ENCODE data around the gene CDH12.

The CDH12 gene

DNA sequence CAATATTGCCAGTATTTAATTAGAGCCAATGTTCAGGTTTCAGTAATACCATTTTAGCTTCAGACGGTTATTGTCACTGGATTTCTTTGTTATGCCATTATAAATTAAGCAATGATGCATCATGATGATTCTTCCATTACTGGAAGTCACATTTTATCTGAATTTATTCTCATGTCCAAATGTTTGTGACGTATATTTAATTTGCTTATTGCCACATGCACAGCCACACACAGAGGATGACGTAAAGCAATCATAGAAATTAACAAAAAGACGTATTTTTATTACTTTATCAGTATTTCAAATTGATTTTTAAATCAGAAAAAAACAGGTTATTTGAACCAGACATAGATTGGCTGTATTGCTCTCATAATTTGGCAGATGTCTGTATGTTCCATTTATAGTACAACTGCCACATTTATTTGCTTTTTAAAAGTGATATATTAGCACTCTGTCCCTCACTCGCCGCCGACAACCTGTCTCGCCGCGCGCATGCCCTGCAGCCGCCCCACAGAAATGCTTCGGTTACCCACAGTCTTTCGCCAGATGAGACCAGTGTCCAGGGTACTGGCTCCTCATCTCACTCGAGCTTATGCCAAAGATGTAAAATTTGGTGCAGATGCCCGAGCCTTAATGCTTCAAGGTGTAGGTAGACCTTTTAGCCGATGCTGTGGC is 970.9 kb downstream of the CDH12 start:
- Histone ChIP-seq H4K12ac (ENCODE audit: low read depth, low read length) (no peak overlapping the region), H4K8ac (ENCODE audit: low read depth, low read length) (no peak overlapping the region), H3K9ac (ENCODE audit: low read length) (no peak overlapping the region), H2AK5ac (ENCODE audit: low read length) (no peak overlapping the region), H2BK120ac (ENCODE audit: insufficient read depth, low read length, poor library complexity) (no peak overlapping the region), H3K9me3 (ENCODE audit: insufficient read depth, low read depth, low read length) (no peaks in the 10 kb centered on the region), H4K91ac (ENCODE audit: low read depth, low read length) (no peak overlapping the region), H2BK12ac (ENCODE audit: low read length) (no peak overlapping the region), H3K27ac (ENCODE audit: low read depth, low read length) (no peak overlapping the region), H3K27me3 (ENCODE audit: insufficient read depth, low read length) (no peaks in the 10 kb centered on the region), H3K23ac (ENCODE audit: low read length) (no peak overlapping the region), H3K18ac (ENCODE audit: low read length) (no peak overlapping the region), H3K4me1 (ENCODE audit: control insufficient read depth in 1 of 2, insufficient read depth in 2 of 2, low read length in 2 of 2) (no peaks in the 10 kb centered on the region), H3K4ac (ENCODE audit: low read depth, low read length) (no peak overlapping the region), H3K79me2 (ENCODE audit: control insufficient read depth, insufficient read depth, low read length, poor library complexity) (no peaks in the 10 kb centered on the region), H3K4me2 (ENCODE audit: low read length) (no peak overlapping the region), H3K14ac (ENCODE audit: low read length) (no peak overlapping the region), H3K79me1 (ENCODE audit: low read length) (no peaks in the 10 kb centered on the region), H2BK5ac (ENCODE audit: low read depth, low read length, poor library complexity) (no peak overlapping the region), H3K4me3 (ENCODE audit: low read depth, low read length) (no peak overlapping the region), H2AFZ (ENCODE audit: insufficient read depth, low read length, poor library complexity) (no peak overlapping the region), H3K36me3 (ENCODE audit: control insufficient read depth in 1 of 2, insufficient read depth in 2 of 2, low read length in 2 of 2) (no peaks in the 10 kb centered on the region)
- DNase-seq = no peak
- no CpG with 5 or more reads among the region's 17 CpGs for WGBS (ENCODE audit: extremely low coverage, insufficient coverage, insufficient read length)

DNA sequence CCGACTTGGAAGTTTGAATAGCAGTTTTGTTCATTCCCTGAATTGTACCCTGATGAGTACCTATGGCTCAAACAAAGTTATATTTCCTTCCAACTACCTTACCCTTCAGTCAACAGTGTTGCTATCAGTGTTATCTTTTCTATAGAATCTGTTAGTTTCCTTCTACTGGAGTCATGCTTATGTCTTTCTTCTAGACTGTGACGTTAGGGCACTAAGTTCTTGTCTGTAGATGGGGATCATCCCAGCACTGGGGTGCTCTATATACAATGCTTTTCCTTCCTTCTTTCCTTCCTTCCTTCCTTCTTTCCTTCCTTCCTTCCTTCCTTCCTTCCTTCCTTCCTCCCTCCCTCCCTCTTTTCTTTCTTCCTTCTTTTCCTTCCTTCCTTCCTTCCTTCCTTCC is 973.0 kb downstream of the CDH12 start:
- no peak overlapping the region for H2AK5ac ChIP-seq (ENCODE audit: low read length)
- H3K27ac ChIP-seq (ENCODE audit: low read depth, low read length) = no peak overlapping the region
- no peak overlapping the region for H2AFZ ChIP-seq (ENCODE audit: insufficient read depth, low read length, poor library complexity)
- H3K4me1 ChIP-seq (ENCODE audit: control insufficient read depth in 1 of 2, insufficient read depth in 2 of 2, low read length in 2 of 2) = no peaks in the 10 kb centered on the region
- H3K4ac ChIP-seq (ENCODE audit: low read depth, low read length) = no peak overlapping the region
- H3K79me1 ChIP-seq (ENCODE audit: low read length) = no peaks in the 10 kb centered on the region
- no peak overlapping the region for H4K12ac ChIP-seq (ENCODE audit: low read depth, low read length)
- no peaks in the 10 kb centered on the region for H3K27me3 ChIP-seq (ENCODE audit: insufficient read depth, low read length)
- H3K18ac ChIP-seq (ENCODE audit: low read length) = no peak overlapping the region
- H3K14ac ChIP-seq (ENCODE audit: low read length) = no peak overlapping the region
- H3K4me2 ChIP-seq (ENCODE audit: low read length) = no peak overlapping the region
- no peak overlapping the region for H4K8ac ChIP-seq (ENCODE audit: low read depth, low read length)
- no peak for DNase-seq
- H3K9ac ChIP-seq (ENCODE audit: low read length) = no peak overlapping the region
- H3K23ac ChIP-seq (ENCODE audit: low read length) = no peak overlapping the region
- no peak overlapping the region for H2BK120ac ChIP-seq (ENCODE audit: insufficient read depth, low read length, poor library complexity)
- H2BK5ac ChIP-seq (ENCODE audit: low read depth, low read length, poor library complexity) = no peak overlapping the region
- H3K4me3 ChIP-seq (ENCODE audit: low read depth, low read length) = no peak overlapping the region
- WGBS (ENCODE audit: extremely low coverage, insufficient coverage, insufficient read length) = no CpG with 5 or more reads among the region's 2 CpGs
- no peaks in the 10 kb centered on the region for H3K9me3 ChIP-seq (ENCODE audit: insufficient read depth, low read depth, low read length)
- no peak overlapping the region for H2BK12ac ChIP-seq (ENCODE audit: low read length)
- H3K36me3 ChIP-seq (ENCODE audit: control insufficient read depth in 1 of 2, insufficient read depth in 2 of 2, low read length in 2 of 2) = no peaks in the 10 kb centered on the region
- H4K91ac ChIP-seq (ENCODE audit: low read depth, low read length) = no peak overlapping the region
- H3K79me2 ChIP-seq (ENCODE audit: control insufficient read depth, insufficient read depth, low read length, poor library complexity) = no peaks in the 10 kb centered on the region

DNA sequence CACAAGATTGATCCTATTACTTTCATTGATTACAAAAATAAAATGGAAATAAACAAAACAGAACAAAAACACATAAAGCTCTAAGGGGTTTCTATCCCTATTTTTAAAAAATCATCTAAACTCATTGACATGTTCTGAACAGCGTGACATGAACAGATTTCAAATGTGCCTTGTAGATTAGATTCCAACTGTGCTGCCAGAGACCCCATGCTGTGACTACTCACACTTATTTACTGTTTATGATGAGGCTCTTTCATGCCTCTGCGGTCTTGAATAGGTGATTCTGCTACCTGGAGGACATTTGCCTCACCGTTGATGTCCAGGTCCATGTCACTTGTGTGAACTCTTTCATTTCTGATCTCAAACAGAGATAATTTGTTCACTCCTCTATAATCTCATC is 990.2 kb downstream of the CDH12 start:
- Histone ChIP-seq H4K91ac (ENCODE audit: low read depth, low read length) (no peak overlapping the region), H2BK5ac (ENCODE audit: low read depth, low read length, poor library complexity) (no peak overlapping the region), H3K23ac (ENCODE audit: low read length) (no peak overlapping the region), H2BK12ac (ENCODE audit: low read length) (no peak overlapping the region), H3K4me2 (ENCODE audit: low read length) (no peak overlapping the region), H3K9me3 (ENCODE audit: insufficient read depth, low read depth, low read length) (peaks cover 1% of the 10 kb centered on the region), H3K27ac (ENCODE audit: low read depth, low read length) (no peak overlapping the region), H3K4ac (ENCODE audit: low read depth, low read length) (no peak overlapping the region), H3K4me1 (ENCODE audit: control insufficient read depth in 1 of 2, insufficient read depth in 2 of 2, low read length in 2 of 2) (no peaks in the 10 kb centered on the region), H2AFZ (ENCODE audit: insufficient read depth, low read length, poor library complexity) (no peak overlapping the region), H4K12ac (ENCODE audit: low read depth, low read length) (no peak overlapping the region), H3K14ac (ENCODE audit: low read length) (no peak overlapping the region), H3K27me3 (ENCODE audit: insufficient read depth, low read length) (no peaks in the 10 kb centered on the region), H3K79me2 (ENCODE audit: control insufficient read depth, insufficient read depth, low read length, poor library complexity) (no peaks in the 10 kb centered on the region), H3K4me3 (ENCODE audit: low read depth, low read length) (no peak overlapping the region), H4K8ac (ENCODE audit: low read depth, low read length) (no peak overlapping the region), H3K36me3 (ENCODE audit: control insufficient read depth in 1 of 2, insufficient read depth in 2 of 2, low read length in 2 of 2) (no peaks in the 10 kb centered on the region), H3K9ac (ENCODE audit: low read length) (no peak overlapping the region), H2AK5ac (ENCODE audit: low read length) (no peak overlapping the region), H2BK120ac (ENCODE audit: insufficient read depth, low read length, poor library complexity) (no peak overlapping the region), H3K79me1 (ENCODE audit: low read length) (no peaks in the 10 kb centered on the region), H3K18ac (ENCODE audit: low read length) (no peak overlapping the region)
- no CpG with 5 or more reads among the region's 3 CpGs for WGBS (ENCODE audit: extremely low coverage, insufficient coverage, insufficient read length)
- no peak for DNase-seq

DNA sequence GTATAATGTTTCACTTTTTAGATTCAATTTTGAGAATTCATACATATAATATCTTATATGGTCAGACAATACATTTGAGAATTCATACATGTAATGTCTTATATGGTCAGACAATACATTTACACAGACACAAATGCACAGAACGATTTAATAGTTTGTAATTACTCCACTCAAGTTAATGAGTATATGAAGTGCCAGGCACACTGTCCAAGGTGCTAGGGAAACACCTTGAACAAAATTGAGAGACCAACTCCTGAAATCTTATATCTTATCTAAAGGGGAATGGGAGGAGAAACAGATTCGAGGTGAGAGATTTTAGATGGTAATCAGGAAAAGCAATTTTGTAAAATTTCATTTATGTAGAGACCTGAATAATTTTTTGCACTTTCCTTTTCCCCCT is 994.7 kb downstream of the CDH12 start:
- no CpG with 5 or more reads among the region's 2 CpGs for WGBS (ENCODE audit: extremely low coverage, insufficient coverage, insufficient read length)

More for the DNA sequence above, 994.7 kb downstream of the CDH12 start:
- no peak overlapping the region for H4K91ac ChIP-seq (ENCODE audit: low read depth, low read length)
- no peak overlapping the region for H2AFZ ChIP-seq (ENCODE audit: insufficient read depth, low read length, poor library complexity)
- DNase-seq = no peak
- no peak overlapping the region for H3K4me3 ChIP-seq (ENCODE audit: low read depth, low read length)
- H3K18ac ChIP-seq (ENCODE audit: low read length) = no peak overlapping the region
- no peak overlapping the region for H4K8ac ChIP-seq (ENCODE audit: low read depth, low read length)
- no peaks in the 10 kb centered on the region for H3K79me2 ChIP-seq (ENCODE audit: control insufficient read depth, insufficient read depth, low read length, poor library complexity)
- no peaks in the 10 kb centered on the region for H3K4me1 ChIP-seq (ENCODE audit: control insufficient read depth in 1 of 2, insufficient read depth in 2 of 2, low read length in 2 of 2)
- H2BK120ac ChIP-seq (ENCODE audit: insufficient read depth, low read length, poor library complexity) = no peak overlapping the region
- H3K23ac ChIP-seq (ENCODE audit: low read length) = no peak overlapping the region
- H3K27ac ChIP-seq (ENCODE audit: low read depth, low read length) = no peak overlapping the region
- no peak overlapping the region for H4K12ac ChIP-seq (ENCODE audit: low read depth, low read length)
- H3K14ac ChIP-seq (ENCODE audit: low read length) = no peak overlapping the region
- no peaks in the 10 kb centered on the region for H3K36me3 ChIP-seq (ENCODE audit: control insufficient read depth in 1 of 2, insufficient read depth in 2 of 2, low read length in 2 of 2)
- H2BK12ac ChIP-seq (ENCODE audit: low read length) = no peak overlapping the region
- H3K79me1 ChIP-seq (ENCODE audit: low read length) = no peaks in the 10 kb centered on the region
- no peak overlapping the region for H3K4me2 ChIP-seq (ENCODE audit: low read length)
- no peak overlapping the region for H2AK5ac ChIP-seq (ENCODE audit: low read length)
- H3K9ac ChIP-seq (ENCODE audit: low read length) = no peak overlapping the region
- no peak overlapping the region for H2BK5ac ChIP-seq (ENCODE audit: low read depth, low read length, poor library complexity)
- H3K4ac ChIP-seq (ENCODE audit: low read depth, low read length) = no peak overlapping the region
- H3K9me3 ChIP-seq (ENCODE audit: insufficient read depth, low read depth, low read length) = no peaks in the 10 kb centered on the region
- no peaks in the 10 kb centered on the region for H3K27me3 ChIP-seq (ENCODE audit: insufficient read depth, low read length)

Data from trophoblast cell (in vitro differentiated cells and primary cell).